Transverse colon (tissue), 3 donors: ENCODE measurements around the gene GATA2.

Source experiments
- CTCF ChIP-seq, 5 experiments: fragments of 200-600 bp in 3 of 5; fragments of 450-650 bp in 2 of 5; sonication (generic) in 3 of 5; IDR thresholded peaks; 1 replicate in 2 of 5; 2 replicates in 3 of 5; pipeline ENCODE4 v1.5.1; 2016 to 2017; ENCODE audit warnings: antibody characterized with exemption in 5 of 5, inconsistent platforms in 3 of 5, mild to moderate bottlenecking in 2 of 5, moderate library complexity in 1 of 5
- EP300 ChIP-seq: sonication (generic); formaldehyde crosslinking; IDR thresholded peaks from one replicate; pipeline ENCODE4 v1.6.1; 2017; ENCODE audit warnings: antibody characterized with exemption, low read depth
- POLR2A ChIP-seq: fragments of 450-650 bp; IDR thresholded peaks from one replicate; pipeline ENCODE4 v1.6.1; 2016; ENCODE audit warnings: antibody characterized with exemption, mild to moderate bottlenecking, moderate library complexity

GRCh38 chr3:128492671-128493569 is at the start of gene GATA2:
- TF ChIP-seq CTCF (IDR thresholded peaks at IDR 0.05) (no peak), POLR2A (no peak), EP300 (no peak)
